GM21423 (cell line): ENCODE measurements around the gene PARPBP.
A peak's percentile ranks its signal among the peaks of the same experiment; 100 is the strongest.
"Not testable (repeated sequence)": the region's sequence is repeated elsewhere in the genome, so short reads cannot be mapped to it uniquely, and the experiment has no call there.

ENCODE experiments used
- ATAC-seq: cut with Tn5 transposase; IDR thresholded peaks from one replicate; pipeline ENCODE4 v1.9.1; 2021; ENCODE audit warnings: mild to moderate bottlenecking, moderate library complexity; ENCODE audit not compliant: unreplicated experiment

The PARPBP gene

GRCh38 chr12:102147062-102147587 is 27.1 kb downstream of the PARPBP start:
- ATAC-seq, result not testable (repeated sequence)

GRCh38 chr12:102155206-102155605 is 35.2 kb downstream of the PARPBP start:
- ATAC-seq, result not testable (repeated sequence)

GRCh38 chr12:102163383-102163782 is 43.4 kb downstream of the PARPBP start:
- no peak for ATAC-seq

GRCh38 chr12:102167821-102168604 is 48.0 kb downstream of the PARPBP start:
- no peak for ATAC-seq

- ATAC-seq, result no peak
Measured at GRCh38 chr12:102169922-102170621, 50.1 kb downstream of the PARPBP start.

- no peak for ATAC-seq
Measured at GRCh38 chr12:102171951-102172350, 52.0 kb downstream of the PARPBP start.

- ATAC-seq, result no peak
Measured at GRCh38 chr12:102172436-102172835, 52.5 kb downstream of the PARPBP start.

- ATAC-seq, result no peak
Measured at GRCh38 chr12:102174117-102174516, 54.1 kb downstream of the PARPBP start.

GRCh38 chr12:102174761-102175160 is 54.8 kb downstream of the PARPBP start:
- ATAC-seq, result no peak

GRCh38 chr12:102182635-102183034 is 62.7 kb downstream of the PARPBP start:
- ATAC-seq, result no peak

- ATAC-seq, result no peak
Measured at GRCh38 chr12:102195826-102196225, 75.8 kb downstream of the PARPBP start.

- peak; percentile 69 for ATAC-seq
Measured at GRCh38 chr12:102197789-102198188, 77.8 kb downstream of the PARPBP start, which contains the start of gene PMCH. TSS of gene PMCH (minus strand) at chr12:102197833. CDS start at chr12:102197770, 63 bp downstream.

- ATAC-seq, result no peak
Measured at GRCh38 chr12:102201436-102202061, 81.6 kb downstream of the PARPBP start.

GRCh38 chr12:102202556-102202955 is 82.6 kb downstream of the PARPBP start:
- ATAC-seq, result no peak

GRCh38 chr12:102204025-102204424 is 84.0 kb downstream of the PARPBP start:
- ATAC-seq, result no peak

GRCh38 chr12:102215992-102216691 is 96.2 kb downstream of the PARPBP start:
- no peak for ATAC-seq

GRCh38 chr12:102220736-102221135 is 100.8 kb downstream of the PARPBP start:
- ATAC-seq, result no peak

GRCh38 chr12:102227954-102228353 is 108.0 kb downstream of the PARPBP start:
- no peak for ATAC-seq

GRCh38 chr12:102232036-102232435 is 112.1 kb downstream of the PARPBP start:
- ATAC-seq, result no peak

GRCh38 chr12:102232446-102232845 is 112.5 kb downstream of the PARPBP start:
- ATAC-seq, result no peak

GRCh38 chr12:102234599-102234998 is 114.6 kb downstream of the PARPBP start:
- ATAC-seq, result no peak
